GM18867 (cell line): Measurements from ENCODE around the gene ZDHHC14.

Source experiments
- ATAC-seq: cut with Tn5 transposase; IDR thresholded peaks from one replicate; pipeline ENCODE4 v1.9.1; 2021; ENCODE audit warnings: mild to moderate bottlenecking, moderate library complexity; ENCODE audit not compliant: unreplicated experiment

ZDHHC14 gene

GRCh38 chr6:157438611-157439111 lies 57.7 kb downstream of the ZDHHC14 start:
- ATAC-seq = no peak

- no peak for ATAC-seq
Measured at GRCh38 chr6:157440171-157440570, 59.2 kb downstream of the ZDHHC14 start.

GRCh38 chr6:157442291-157442690 lies 61.3 kb downstream of the ZDHHC14 start:
- no peak for ATAC-seq

GRCh38 chr6:157443066-157443800 lies 62.2 kb downstream of the ZDHHC14 start:
- peak; percentile 89 for ATAC-seq

- no peak for ATAC-seq
Measured at GRCh38 chr6:157445277-157446009, 64.5 kb downstream of the ZDHHC14 start.

- no peak for ATAC-seq
Measured at GRCh38 chr6:157447735-157448134, 66.7 kb downstream of the ZDHHC14 start.

- ATAC-seq = no peak
Measured at GRCh38 chr6:157449610-157450009, 68.6 kb downstream of the ZDHHC14 start.

GRCh38 chr6:157450931-157451742 lies 70.1 kb downstream of the ZDHHC14 start:
- ATAC-seq = no peak

GRCh38 chr6:157452096-157452495 lies 71.1 kb downstream of the ZDHHC14 start:
- ATAC-seq = no peak

GRCh38 chr6:157453131-157453530 lies 72.1 kb downstream of the ZDHHC14 start:
- ATAC-seq = no peak

GRCh38 chr6:157453978-157454377 lies 73.0 kb downstream of the ZDHHC14 start:
- no peak for ATAC-seq

GRCh38 chr6:157454762-157455714 lies 74.0 kb downstream of the ZDHHC14 start:
- ATAC-seq = no peak

- ATAC-seq = no peak
Measured at GRCh38 chr6:157455731-157456523, 74.9 kb downstream of the ZDHHC14 start.

GRCh38 chr6:157456524-157456829 lies 75.5 kb downstream of the ZDHHC14 start:
- ATAC-seq = peak; percentile 62

GRCh38 chr6:157457787-157458186 lies 76.8 kb downstream of the ZDHHC14 start:
- no peak for ATAC-seq

- no peak for ATAC-seq
Measured at GRCh38 chr6:157459327-157459726, 78.3 kb downstream of the ZDHHC14 start.

GRCh38 chr6:157460182-157460999 lies 79.4 kb downstream of the ZDHHC14 start:
- ATAC-seq = no peak

- ATAC-seq = peak; percentile 44
Measured at GRCh38 chr6:157461000-157461915, 80.3 kb downstream of the ZDHHC14 start.
